ENCODE results near the gene SFXN3. TPM values are rescaled to one million over a fixed set of nuclear protein-coding genes. Genes with fewer than 3 reads are reported as not detected.

Gene SFXN3
- polyA plus RNA-seq, 4 donors, result 35.0 to 222 (median 87.5) TPM

DNA sequence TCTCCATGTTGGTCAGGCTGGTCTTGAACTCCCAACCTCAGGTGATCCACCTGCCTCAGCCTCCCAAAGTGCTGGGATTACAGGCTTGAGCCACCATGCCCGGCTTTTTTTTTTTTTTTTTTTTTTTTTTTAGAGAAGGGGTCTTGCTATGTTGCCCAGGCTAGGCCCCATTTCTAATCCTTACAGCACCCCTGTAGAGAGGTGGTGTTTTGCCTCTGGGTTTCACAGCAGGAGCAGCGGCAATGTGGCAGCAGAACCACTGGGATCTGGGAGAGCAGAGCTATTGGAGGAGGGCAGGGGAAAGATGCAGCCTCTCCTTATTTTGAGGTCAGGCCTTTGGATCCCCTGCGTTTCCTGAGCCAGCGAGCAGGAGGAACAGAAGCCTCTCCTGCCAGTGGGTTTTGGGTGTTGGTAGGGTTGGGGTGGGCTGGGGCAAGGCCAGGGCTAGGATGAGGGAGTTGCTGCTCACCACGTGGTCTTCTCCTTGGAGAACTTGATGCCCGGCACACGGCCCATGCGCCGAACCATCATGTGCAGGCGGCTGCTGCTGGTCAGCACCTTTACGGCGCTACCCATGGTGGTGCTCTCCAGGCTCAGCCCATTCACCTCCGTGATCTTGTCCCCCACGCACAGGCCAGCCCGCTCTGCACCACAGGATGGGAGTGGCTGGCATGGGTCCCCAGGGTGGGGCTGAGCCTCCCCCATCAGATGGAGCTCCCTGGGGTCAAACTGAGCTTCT, 7.9 kb upstream of the SFXN3 start:
- H3K27ac ChIP-seq (ENCODE audit: low read depth in 1 of 3, low read length in 2 of 3), result no peak overlapping the region
- H3K36me3 ChIP-seq (ENCODE audit: control insufficient read depth in 3 of 3, insufficient read depth in 2 of 3, low read depth in 1 of 3, low read length in 3 of 3), result peaks cover 0 to 63% (median 0%) of the 10 kb centered on the region in 3 donors
- 91 to 94% (median 92%) methylated on average over 15 of the region's 15 CpGs for WGBS, 3 donors
- H3K4me1 ChIP-seq (ENCODE audit: control insufficient read depth in 3 of 3, insufficient read depth in 2 of 3, low read depth in 1 of 3, low read length in 2 of 3), result peaks cover 0 to 20% (median 0%) of the 10 kb centered on the region in 3 donors
- no peak for FAIRE-seq
- DNase-seq, result no peak
- no peaks in the 10 kb centered on the region for H3K27me3 ChIP-seq (ENCODE audit: control insufficient read depth in 3 of 3, insufficient read depth in 3 of 3, low read length in 3 of 3)
- H3K9me3 ChIP-seq (ENCODE audit: control insufficient read depth in 2 of 2, insufficient read depth in 1 of 2, low read depth in 1 of 2, low read length in 1 of 2), result no peaks in the 10 kb centered on the region
- H3K4me3 ChIP-seq (ENCODE audit: low read depth in 1 of 3, low read length in 3 of 3), result no peak overlapping the region

DNA sequence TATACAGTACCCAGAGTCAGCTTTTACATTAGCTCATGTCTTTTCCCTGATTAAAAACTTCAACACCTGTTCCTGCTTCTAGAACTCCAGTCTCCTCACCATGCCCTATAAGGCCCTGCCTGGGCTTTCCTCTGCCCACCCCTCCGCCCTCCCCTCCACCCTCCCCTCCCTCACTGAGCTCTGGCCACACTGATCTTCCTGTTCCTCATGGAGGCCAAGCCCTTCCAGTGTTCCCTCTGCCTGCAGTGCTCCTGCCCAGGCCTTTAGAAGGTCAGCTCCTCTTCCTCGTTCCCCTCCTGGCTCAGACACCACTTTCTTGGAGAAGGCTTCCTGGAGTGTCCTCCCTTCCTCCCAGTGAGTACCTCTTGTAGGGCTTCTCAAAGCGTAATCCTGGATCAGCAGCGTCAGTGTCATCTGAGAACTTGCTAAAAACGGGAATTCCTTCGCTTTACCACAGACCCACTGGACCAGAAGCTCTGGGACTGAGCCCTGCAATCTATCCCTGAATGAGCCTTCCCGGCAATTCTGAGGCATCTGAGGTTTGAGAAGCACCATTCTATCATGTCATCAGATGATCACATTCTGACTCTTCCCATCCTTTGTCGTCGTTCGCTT, 3.8 kb upstream of the SFXN3 start:
- no peaks in the 10 kb centered on the region for H3K27me3 ChIP-seq (ENCODE audit: control insufficient read depth in 3 of 3, insufficient read depth in 3 of 3, low read length in 3 of 3)
- peaks cover 0 to 45% (median 0%) of the 10 kb centered on the region in 3 donors for H3K36me3 ChIP-seq (ENCODE audit: control insufficient read depth in 3 of 3, insufficient read depth in 2 of 3, low read depth in 1 of 3, low read length in 3 of 3)
- no peaks in the 10 kb centered on the region for H3K9me3 ChIP-seq (ENCODE audit: control insufficient read depth in 2 of 2, insufficient read depth in 1 of 2, low read depth in 1 of 2, low read length in 1 of 2)
- H3K27ac ChIP-seq (ENCODE audit: low read depth in 1 of 3, low read length in 2 of 3), result peak overlapping the region in 1 of 3 donors; percentile 60
- WGBS, 3 donors, result 72 to 87% (median 80%) methylated on average over 10 of the region's 10 CpGs
- FAIRE-seq (no peak), DNase-seq (no peak)
- peaks cover 0 to 29% (median 0%) of the 10 kb centered on the region in 3 donors for H3K4me1 ChIP-seq (ENCODE audit: control insufficient read depth in 3 of 3, insufficient read depth in 2 of 3, low read depth in 1 of 3, low read length in 2 of 3)
- H3K4me3 ChIP-seq (ENCODE audit: low read depth in 1 of 3, low read length in 3 of 3), result no peak overlapping the region

DNA sequence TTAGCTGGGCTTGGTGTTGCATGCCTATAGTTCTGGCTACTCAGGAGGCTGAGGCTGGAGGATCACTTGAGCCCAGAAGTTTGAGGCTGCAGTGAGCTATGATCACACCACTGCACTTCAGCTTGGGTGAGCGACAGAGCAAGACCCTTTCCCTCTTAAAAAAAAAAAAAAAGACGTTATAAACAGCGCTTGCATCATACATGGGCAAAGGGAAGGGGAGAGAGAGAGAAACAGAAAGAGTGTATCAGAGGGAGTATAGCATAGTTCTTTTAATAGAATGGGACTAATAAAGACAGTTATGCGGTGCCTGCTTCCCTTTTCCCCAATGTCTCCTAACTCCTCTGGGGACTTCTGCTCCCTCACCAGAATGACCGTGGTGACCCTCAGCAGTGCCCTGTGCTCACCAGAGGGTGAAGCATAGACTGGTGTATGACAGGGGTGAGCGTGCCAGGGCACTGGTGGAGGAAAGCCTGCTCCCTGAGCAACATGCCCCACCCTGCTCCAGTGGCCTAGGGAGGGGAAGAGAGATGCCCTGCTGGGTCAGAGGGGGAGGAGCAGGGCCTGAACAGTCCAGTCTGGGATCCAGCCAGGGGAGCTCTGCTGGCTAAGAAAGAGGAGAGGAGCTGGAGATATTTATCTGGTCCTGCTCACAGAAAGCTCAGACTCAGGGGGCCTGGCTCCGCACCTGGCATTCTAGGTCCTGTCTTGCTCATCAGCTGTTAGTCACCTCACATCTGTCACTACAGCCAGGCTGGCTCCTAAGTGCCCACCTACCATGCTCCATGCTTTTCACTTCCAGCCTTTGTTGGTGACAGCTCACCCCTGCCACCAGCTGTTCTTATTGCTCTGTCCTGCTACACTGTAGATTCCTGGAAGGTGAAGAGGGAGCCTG, 2.3 kb upstream of the SFXN3 start:
- WGBS, 3 donors, result 69 to 78% (median 72%) methylated on average over 7 of the region's 7 CpGs

DNA sequence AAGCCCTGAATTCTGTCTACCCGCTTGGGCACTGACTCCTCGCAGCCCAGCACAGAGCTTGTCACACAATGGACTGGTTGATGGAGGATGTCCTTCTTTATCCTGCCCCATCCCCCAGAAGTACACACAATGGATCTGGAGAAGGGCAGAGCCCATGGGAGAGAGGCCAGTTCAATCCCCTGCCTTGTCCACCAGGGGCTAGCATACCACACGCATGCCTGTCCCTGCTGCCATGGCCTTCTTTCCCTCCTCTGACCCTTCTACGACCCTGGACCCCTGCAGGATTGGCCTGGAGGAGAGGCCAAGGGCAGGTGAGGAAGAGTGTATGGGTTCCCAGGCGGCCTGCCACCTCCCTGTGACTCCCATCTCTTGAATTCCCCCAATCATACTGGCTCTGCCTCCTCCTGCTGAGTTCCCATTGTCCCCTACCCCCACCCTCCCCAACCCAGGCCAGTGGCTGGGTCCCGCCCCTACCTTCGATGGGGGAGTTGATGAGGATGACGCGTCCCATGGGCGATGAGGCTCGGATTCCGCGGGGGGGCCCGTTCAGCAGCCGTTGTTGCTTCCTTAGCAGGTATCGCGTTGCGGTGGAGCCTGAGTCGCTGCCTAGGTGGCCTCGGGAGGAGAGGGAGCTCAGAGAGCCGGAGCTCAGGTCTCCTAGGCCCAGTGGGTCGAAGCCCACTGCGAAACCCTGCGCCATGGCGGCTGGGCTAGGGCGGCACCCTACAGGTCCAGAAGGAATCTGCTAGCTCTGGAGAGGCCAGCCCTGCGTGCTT, 1.3 kb upstream of the SFXN3 start:
- WGBS, 3 donors, result 72 to 80% (median 79%) methylated on average over 27 of the region's 27 CpGs
- peak overlapping the region in 1 of 3 donors; percentile 94 for H3K4me3 ChIP-seq (ENCODE audit: low read depth in 1 of 3, low read length in 3 of 3)
- H3K27ac ChIP-seq (ENCODE audit: low read depth in 1 of 3, low read length in 2 of 3), result peak overlapping the region in 1 of 3 donors; percentile 100

More for the DNA sequence above, 2.3 kb upstream of the SFXN3 start:
- Histone ChIP-seq H3K9me3 (ENCODE audit: control insufficient read depth in 2 of 2, insufficient read depth in 1 of 2, low read depth in 1 of 2, low read length in 1 of 2) (no peaks in the 10 kb centered on the region), H3K4me1 (ENCODE audit: control insufficient read depth in 3 of 3, insufficient read depth in 2 of 3, low read depth in 1 of 3, low read length in 2 of 3) (peaks cover 0 to 32% (median 5%) of the 10 kb centered on the region in 3 donors), H3K27ac (ENCODE audit: low read depth in 1 of 3, low read length in 2 of 3) (peak overlapping the region in 1 of 3 donors; percentile 100), H3K4me3 (ENCODE audit: low read depth in 1 of 3, low read length in 3 of 3) (peak overlapping the region in 1 of 3 donors; percentile 94), H3K27me3 (ENCODE audit: control insufficient read depth in 3 of 3, insufficient read depth in 3 of 3, low read length in 3 of 3) (no peaks in the 10 kb centered on the region), H3K36me3 (ENCODE audit: control insufficient read depth in 3 of 3, insufficient read depth in 2 of 3, low read depth in 1 of 3, low read length in 3 of 3) (peaks cover 0 to 35% (median 0%) of the 10 kb centered on the region in 3 donors)
- DNase-seq, result peak in 1 of 2 donors; percentile 56
- no peak for FAIRE-seq

DNA sequence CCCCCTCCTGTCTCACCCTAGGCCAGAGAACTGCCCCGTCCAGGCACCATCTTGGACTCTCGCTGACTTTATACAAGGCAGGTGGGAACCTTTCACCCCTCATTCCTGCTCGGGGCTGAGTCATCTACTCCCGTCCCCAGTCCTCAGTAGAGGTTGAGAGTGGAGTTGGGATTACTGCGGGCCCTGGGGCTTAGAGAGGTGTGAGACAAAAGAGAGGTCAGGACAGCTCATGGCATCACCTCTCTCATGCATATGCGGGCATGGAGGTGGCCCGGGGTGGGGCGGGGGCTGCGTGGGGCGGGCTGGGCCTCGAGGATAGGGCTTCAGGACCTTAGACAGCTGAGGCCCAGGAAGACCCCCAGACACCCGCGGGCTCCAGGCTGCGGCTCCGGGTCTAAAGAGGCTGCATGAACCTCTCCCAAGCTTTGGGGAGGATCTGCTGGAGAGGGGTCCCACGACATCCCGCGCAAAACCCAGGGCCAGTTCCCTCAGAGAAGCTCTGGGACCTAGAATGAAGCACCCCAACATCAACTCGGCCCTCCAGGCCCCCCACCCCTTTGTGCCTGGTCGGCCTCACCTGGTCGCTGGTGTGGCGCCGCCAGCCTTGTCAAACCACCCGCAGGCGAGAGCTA, 422 bp upstream of the SFXN3 start:
- Histone ChIP-seq H3K4me1 (ENCODE audit: control insufficient read depth in 3 of 3, insufficient read depth in 2 of 3, low read depth in 1 of 3, low read length in 2 of 3) (peaks cover 0 to 46% (median 5%) of the 10 kb centered on the region in 3 donors), H3K27ac (ENCODE audit: low read depth in 1 of 3, low read length in 2 of 3) (peak overlapping the region in 1 of 3 donors; percentile 100), H3K4me3 (ENCODE audit: low read depth in 1 of 3, low read length in 3 of 3) (peak overlapping the region; percentile 50 to 94 (median 93)), H3K9me3 (ENCODE audit: control insufficient read depth in 2 of 2, insufficient read depth in 1 of 2, low read depth in 1 of 2, low read length in 1 of 2) (no peaks in the 10 kb centered on the region), H3K27me3 (ENCODE audit: control insufficient read depth in 3 of 3, insufficient read depth in 3 of 3, low read length in 3 of 3) (no peaks in the 10 kb centered on the region), H3K36me3 (ENCODE audit: control insufficient read depth in 3 of 3, insufficient read depth in 2 of 3, low read depth in 1 of 3, low read length in 3 of 3) (peaks cover 0 to 36% (median 3%) of the 10 kb centered on the region in 3 donors)
- 3 to 9% (median 8%) methylated on average over 23 to 25 of the region's 25 CpGs for WGBS, 3 donors
- FAIRE-seq (no peak), DNase-seq (peak in 1 of 2 donors; percentile 51)

More for the DNA sequence above, 1.3 kb upstream of the SFXN3 start:
- FAIRE-seq, result no peak
- Histone ChIP-seq H3K9me3 (ENCODE audit: control insufficient read depth in 2 of 2, insufficient read depth in 1 of 2, low read depth in 1 of 2, low read length in 1 of 2) (no peaks in the 10 kb centered on the region), H3K36me3 (ENCODE audit: control insufficient read depth in 3 of 3, insufficient read depth in 2 of 3, low read depth in 1 of 3, low read length in 3 of 3) (peaks cover 0 to 28% (median 0%) of the 10 kb centered on the region in 3 donors), H3K4me1 (ENCODE audit: control insufficient read depth in 3 of 3, insufficient read depth in 2 of 3, low read depth in 1 of 3, low read length in 2 of 3) (peaks cover 0 to 37% (median 5%) of the 10 kb centered on the region in 3 donors), H3K27me3 (ENCODE audit: control insufficient read depth in 3 of 3, insufficient read depth in 3 of 3, low read length in 3 of 3) (no peaks in the 10 kb centered on the region)
- DNase-seq, result no peak

DNA sequence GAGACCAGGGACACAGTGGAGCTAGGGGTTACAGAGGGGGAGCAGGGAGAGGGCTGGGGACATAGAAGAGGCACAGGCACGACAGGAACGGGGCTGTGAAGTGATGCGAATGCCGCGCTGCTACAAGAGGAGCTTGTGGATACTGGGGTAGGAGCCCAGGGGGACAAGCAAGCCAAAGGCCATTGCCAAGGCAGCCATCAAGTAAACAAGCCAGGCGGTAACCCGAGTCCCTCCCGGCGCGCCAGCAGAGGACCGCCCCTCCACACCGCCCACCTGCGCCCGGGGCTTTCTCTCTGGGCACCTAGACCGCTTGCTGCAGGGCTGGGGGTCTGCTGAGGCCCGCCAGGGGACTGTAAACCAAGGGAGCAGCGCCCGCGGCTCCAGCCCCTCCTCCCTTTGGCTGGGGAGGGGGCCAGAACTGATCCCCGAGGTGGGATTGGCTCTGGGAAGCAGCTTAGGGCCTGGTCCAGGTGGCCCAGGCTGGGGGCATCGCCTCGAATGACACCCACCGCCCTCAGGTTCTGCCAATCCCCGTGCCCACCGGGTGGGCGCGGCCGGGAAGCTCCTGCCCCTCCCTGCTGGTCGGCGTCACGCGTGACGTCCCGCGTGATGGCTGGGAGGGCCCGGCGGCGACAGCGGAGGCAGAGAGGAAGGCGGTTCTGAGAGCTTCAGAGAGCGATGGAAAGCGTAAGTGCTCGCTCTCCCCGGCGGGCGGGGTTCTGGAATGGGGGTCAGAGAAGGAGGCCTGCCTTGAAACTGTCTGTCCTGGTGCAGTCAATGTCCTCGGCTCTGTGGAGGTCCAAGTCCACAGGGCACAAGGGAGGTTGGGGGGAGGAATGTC, 982 bp downstream of the SFXN3 start:
- peak overlapping the region; percentile 50 to 94 (median 93) for H3K4me3 ChIP-seq (ENCODE audit: low read depth in 1 of 3, low read length in 3 of 3)
- no peaks in the 10 kb centered on the region for H3K27me3 ChIP-seq (ENCODE audit: control insufficient read depth in 3 of 3, insufficient read depth in 3 of 3, low read length in 3 of 3)
- peak overlapping the region; percentile 96 to 100 (median 100) for H3K27ac ChIP-seq (ENCODE audit: low read depth in 1 of 3, low read length in 2 of 3)
- no peak for FAIRE-seq
- H3K9me3 ChIP-seq (ENCODE audit: control insufficient read depth in 2 of 2, insufficient read depth in 1 of 2, low read depth in 1 of 2, low read length in 1 of 2), result no peaks in the 10 kb centered on the region
- peak; percentile 95 for DNase-seq
- peaks cover 0 to 60% (median 5%) of the 10 kb centered on the region in 3 donors for H3K4me1 ChIP-seq (ENCODE audit: control insufficient read depth in 3 of 3, insufficient read depth in 2 of 3, low read depth in 1 of 3, low read length in 2 of 3)
- WGBS, 3 donors, result 0 to 1% (median 0%) methylated on average over 35 to 47 of the region's 47 CpGs
- peaks cover 0 to 47% (median 13%) of the 10 kb centered on the region in 3 donors for H3K36me3 ChIP-seq (ENCODE audit: control insufficient read depth in 3 of 3, insufficient read depth in 2 of 3, low read depth in 1 of 3, low read length in 3 of 3)

Measured in small intestine (tissue), 7 donors.